SK-N-SH (cell line): Measurements from ENCODE around the gene KCND3.

Experiments used
- CTCF ChIP-seq: fragments of 200-600 bp; sonication (generic); IDR thresholded peaks from 2 replicates; pipeline ENCODE4 v1.6.1; 2017; ENCODE audit warnings: antibody characterized with exemption, mild to moderate bottlenecking, moderate library complexity
- GATA2 ChIP-seq: sonication (generic); formaldehyde crosslinking; IDR thresholded peaks from 2 replicates; pipeline ENCODE4 v1.5.0; 2020; ENCODE audit warnings: mild to moderate bottlenecking, missing genetic modification reagents
- SIN3A ChIP-seq: IDR thresholded peaks from 2 replicates; pipeline ENCODE4 v1.6.1; 2012; ENCODE audit warnings: low read depth, mild to moderate bottlenecking, low read length, moderate library complexity, borderline replicate concordance
- TAF1 ChIP-seq: IDR thresholded peaks from 2 replicates; pipeline ENCODE4 v1.6.1; 2012; ENCODE audit warnings: low read depth, mild to moderate bottlenecking, low read length, moderate library complexity, borderline replicate concordance
- TF ChIP-seq, protein P1 (sequence below): IDR thresholded peaks from 2 replicates; pipeline ENCODE4 v1.4.0; 2012; ENCODE audit warnings: low read depth
- TF ChIP-seq, protein P2 (sequence below): IDR thresholded peaks from 2 replicates; pipeline ENCODE4; 2012

GRCh38 chr1:111958851-111959250, 30.6 kb downstream of the KCND3 start:
- TF ChIP-seq CTCF (no peak), TAF1 (no peak), SIN3A (no peak), GATA2 (CRISPR knock-in tag) (no peak)
- TF ChIP-seq, protein P1, sequence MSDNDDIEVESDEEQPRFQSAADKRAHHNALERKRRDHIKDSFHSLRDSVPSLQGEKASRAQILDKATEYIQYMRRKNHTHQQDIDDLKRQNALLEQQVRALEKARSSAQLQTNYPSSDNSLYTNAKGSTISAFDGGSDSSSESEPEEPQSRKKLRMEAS, result no peak
- TF ChIP-seq, protein P2, sequence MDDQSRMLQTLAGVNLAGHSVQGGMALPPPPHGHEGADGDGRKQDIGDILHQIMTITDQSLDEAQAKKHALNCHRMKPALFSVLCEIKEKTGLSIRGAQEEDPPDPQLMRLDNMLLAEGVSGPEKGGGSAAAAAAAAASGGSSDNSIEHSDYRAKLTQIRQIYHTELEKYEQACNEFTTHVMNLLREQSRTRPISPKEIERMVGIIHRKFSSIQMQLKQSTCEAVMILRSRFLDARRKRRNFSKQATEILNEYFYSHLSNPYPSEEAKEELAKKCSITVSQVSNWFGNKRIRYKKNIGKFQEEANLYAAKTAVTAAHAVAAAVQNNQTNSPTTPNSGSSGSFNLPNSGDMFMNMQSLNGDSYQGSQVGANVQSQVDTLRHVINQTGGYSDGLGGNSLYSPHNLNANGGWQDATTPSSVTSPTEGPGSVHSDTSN, result no peak
